ENCODE data around the gene TAF11L9. TPM values are rescaled to one million over a fixed set of nuclear protein-coding genes. Genes with fewer than 3 reads are reported as not detected.

The TAF11L9 gene
- total and polyA plus RNA-seq, 2 of the 8 experiments (the other 6 are each of a cell fraction or from before 2014, with no cell fraction given), result not detected

DNA sequence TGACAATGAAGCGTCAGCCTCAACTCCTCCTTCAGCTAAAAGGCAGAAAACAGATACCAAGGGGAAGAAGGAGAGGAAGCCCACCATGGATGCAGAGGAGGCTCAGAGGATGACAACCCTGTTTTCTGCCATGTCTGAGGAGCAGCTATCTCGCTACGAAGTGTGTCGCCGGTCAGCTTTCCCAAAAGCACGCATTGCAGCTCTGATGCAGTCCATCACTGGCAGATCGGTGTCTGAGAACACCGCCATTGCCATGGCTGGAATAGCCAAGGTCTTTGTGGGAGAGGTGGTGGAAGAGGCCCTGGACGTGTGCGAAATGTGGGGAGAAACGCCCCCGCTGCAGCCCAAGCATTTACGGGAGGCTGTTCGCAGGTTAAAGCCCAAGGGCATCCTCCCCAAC, 10.8 kb upstream of the TAF11L9 start (continued):
- TF ChIP-seq, protein P1, sequence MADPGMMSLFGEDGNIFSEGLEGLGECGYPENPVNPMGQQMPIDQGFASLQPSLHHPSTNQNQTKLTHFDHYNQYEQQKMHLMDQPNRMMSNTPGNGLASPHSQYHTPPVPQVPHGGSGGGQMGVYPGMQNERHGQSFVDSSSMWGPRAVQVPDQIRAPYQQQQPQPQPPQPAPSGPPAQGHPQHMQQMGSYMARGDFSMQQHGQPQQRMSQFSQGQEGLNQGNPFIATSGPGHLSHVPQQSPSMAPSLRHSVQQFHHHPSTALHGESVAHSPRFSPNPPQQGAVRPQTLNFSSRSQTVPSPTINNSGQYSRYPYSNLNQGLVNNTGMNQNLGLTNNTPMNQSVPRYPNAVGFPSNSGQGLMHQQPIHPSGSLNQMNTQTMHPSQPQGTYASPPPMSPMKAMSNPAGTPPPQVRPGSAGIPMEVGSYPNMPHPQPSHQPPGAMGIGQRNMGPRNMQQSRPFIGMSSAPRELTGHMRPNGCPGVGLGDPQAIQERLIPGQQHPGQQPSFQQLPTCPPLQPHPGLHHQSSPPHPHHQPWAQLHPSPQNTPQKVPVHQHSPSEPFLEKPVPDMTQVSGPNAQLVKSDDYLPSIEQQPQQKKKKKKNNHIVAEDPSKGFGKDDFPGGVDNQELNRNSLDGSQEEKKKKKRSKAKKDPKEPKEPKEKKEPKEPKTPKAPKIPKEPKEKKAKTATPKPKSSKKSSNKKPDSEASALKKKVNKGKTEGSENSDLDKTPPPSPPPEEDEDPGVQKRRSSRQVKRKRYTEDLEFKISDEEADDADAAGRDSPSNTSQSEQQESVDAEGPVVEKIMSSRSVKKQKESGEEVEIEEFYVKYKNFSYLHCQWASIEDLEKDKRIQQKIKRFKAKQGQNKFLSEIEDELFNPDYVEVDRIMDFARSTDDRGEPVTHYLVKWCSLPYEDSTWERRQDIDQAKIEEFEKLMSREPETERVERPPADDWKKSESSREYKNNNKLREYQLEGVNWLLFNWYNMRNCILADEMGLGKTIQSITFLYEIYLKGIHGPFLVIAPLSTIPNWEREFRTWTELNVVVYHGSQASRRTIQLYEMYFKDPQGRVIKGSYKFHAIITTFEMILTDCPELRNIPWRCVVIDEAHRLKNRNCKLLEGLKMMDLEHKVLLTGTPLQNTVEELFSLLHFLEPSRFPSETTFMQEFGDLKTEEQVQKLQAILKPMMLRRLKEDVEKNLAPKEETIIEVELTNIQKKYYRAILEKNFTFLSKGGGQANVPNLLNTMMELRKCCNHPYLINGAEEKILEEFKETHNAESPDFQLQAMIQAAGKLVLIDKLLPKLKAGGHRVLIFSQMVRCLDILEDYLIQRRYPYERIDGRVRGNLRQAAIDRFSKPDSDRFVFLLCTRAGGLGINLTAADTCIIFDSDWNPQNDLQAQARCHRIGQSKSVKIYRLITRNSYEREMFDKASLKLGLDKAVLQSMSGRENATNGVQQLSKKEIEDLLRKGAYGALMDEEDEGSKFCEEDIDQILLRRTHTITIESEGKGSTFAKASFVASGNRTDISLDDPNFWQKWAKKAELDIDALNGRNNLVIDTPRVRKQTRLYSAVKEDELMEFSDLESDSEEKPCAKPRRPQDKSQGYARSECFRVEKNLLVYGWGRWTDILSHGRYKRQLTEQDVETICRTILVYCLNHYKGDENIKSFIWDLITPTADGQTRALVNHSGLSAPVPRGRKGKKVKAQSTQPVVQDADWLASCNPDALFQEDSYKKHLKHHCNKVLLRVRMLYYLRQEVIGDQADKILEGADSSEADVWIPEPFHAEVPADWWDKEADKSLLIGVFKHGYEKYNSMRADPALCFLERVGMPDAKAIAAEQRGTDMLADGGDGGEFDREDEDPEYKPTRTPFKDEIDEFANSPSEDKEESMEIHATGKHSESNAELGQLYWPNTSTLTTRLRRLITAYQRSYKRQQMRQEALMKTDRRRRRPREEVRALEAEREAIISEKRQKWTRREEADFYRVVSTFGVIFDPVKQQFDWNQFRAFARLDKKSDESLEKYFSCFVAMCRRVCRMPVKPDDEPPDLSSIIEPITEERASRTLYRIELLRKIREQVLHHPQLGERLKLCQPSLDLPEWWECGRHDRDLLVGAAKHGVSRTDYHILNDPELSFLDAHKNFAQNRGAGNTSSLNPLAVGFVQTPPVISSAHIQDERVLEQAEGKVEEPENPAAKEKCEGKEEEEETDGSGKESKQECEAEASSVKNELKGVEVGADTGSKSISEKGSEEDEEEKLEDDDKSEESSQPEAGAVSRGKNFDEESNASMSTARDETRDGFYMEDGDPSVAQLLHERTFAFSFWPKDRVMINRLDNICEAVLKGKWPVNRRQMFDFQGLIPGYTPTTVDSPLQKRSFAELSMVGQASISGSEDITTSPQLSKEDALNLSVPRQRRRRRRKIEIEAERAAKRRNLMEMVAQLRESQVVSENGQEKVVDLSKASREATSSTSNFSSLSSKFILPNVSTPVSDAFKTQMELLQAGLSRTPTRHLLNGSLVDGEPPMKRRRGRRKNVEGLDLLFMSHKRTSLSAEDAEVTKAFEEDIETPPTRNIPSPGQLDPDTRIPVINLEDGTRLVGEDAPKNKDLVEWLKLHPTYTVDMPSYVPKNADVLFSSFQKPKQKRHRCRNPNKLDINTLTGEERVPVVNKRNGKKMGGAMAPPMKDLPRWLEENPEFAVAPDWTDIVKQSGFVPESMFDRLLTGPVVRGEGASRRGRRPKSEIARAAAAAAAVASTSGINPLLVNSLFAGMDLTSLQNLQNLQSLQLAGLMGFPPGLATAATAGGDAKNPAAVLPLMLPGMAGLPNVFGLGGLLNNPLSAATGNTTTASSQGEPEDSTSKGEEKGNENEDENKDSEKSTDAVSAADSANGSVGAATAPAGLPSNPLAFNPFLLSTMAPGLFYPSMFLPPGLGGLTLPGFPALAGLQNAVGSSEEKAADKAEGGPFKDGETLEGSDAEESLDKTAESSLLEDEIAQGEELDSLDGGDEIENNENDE (IDR thresholded peaks at IDR 0.05; ENCODE audit: insufficient replicate concordance, low read length), result no peak
- TF ChIP-seq CBX8 (IDR thresholded peaks at IDR 0.05; ENCODE audit: borderline replicate concordance, low read depth, low read length) (no peak), HDAC6 (IDR thresholded peaks at IDR 0.05; ENCODE audit: low read depth, low read length) (no peak)

Measured in H1 (cell line).